ENCODE data around the gene ATG4D. TPM values are rescaled to one million over a fixed set of nuclear protein-coding genes. Genes with fewer than 3 reads are reported as not detected.
"Not testable (repeated sequence)": the region's sequence is repeated elsewhere in the genome, so short reads cannot be mapped to it uniquely, and the experiment has no call there.

ATG4D gene
- total RNA-seq, 1 donor from 2014 or later: 52.6 TPM

- Mint-ChIP-seq H3K27me3 (no peaks in the 10 kb centered on the region), H3K4me1 (ENCODE audit: low read depth) (peaks cover 2% of the 10 kb centered on the region), H3K9me3 (ENCODE audit: low read depth) (no peaks in the 10 kb centered on the region), H3K36me3 (ENCODE audit: insufficient read depth) (peaks cover 18% of the 10 kb centered on the region), H3K4me3 (ENCODE audit: low read depth) (no peak overlapping the region), H3K27ac (no peak overlapping the region)
- DNase-seq (ENCODE audit: low spot score, unreplicated experiment): no peak
- no peak for TF ChIP-seq CTCF (IDR thresholded peaks at IDR 0.05; ENCODE audit: unreplicated experiment)
Observed at GRCh38 chr19:10549733-10550132, 6.0 kb downstream of the ATG4D start.

- peaks cover 18% of the 10 kb centered on the region for H3K36me3 Mint-ChIP-seq (ENCODE audit: insufficient read depth)
- H3K4me1 Mint-ChIP-seq (ENCODE audit: low read depth): no peaks in the 10 kb centered on the region
- no peak overlapping the region for H3K27ac Mint-ChIP-seq
- no peaks in the 10 kb centered on the region for H3K9me3 Mint-ChIP-seq (ENCODE audit: low read depth)
- no peak for DNase-seq (ENCODE audit: low spot score, unreplicated experiment)
- no peaks in the 10 kb centered on the region for H3K27me3 Mint-ChIP-seq
- no peak for TF ChIP-seq CTCF (IDR thresholded peaks at IDR 0.05; ENCODE audit: unreplicated experiment)
- H3K4me3 Mint-ChIP-seq (ENCODE audit: low read depth): no peak overlapping the region
Observed at GRCh38 chr19:10550336-10550735, 6.6 kb downstream of the ATG4D start.

GRCh38 chr19:10551006-10551405 lies 7.3 kb downstream of the ATG4D start:
- H3K36me3 Mint-ChIP-seq (ENCODE audit: insufficient read depth): peaks cover 18% of the 10 kb centered on the region
- not testable (repeated sequence) for H3K27me3 Mint-ChIP-seq; H3K9me3 Mint-ChIP-seq (ENCODE audit: low read depth); H3K4me3 Mint-ChIP-seq (ENCODE audit: low read depth); H3K4me1 Mint-ChIP-seq (ENCODE audit: low read depth); H3K27ac Mint-ChIP-seq; DNase-seq (ENCODE audit: low spot score, unreplicated experiment)

GRCh38 chr19:10551698-10552301 lies 8.1 kb downstream of the ATG4D start:
- Mint-ChIP-seq H3K9me3 (ENCODE audit: low read depth) (no peaks in the 10 kb centered on the region), H3K4me1 (ENCODE audit: low read depth) (no peaks in the 10 kb centered on the region), H3K27me3 (no peaks in the 10 kb centered on the region), H3K27ac (no peak overlapping the region), H3K36me3 (ENCODE audit: insufficient read depth) (peaks cover 18% of the 10 kb centered on the region), H3K4me3 (ENCODE audit: low read depth) (no peak overlapping the region)
- TF ChIP-seq CTCF (IDR thresholded peaks at IDR 0.05; ENCODE audit: unreplicated experiment): no peak
- DNase-seq (ENCODE audit: low spot score, unreplicated experiment): no peak

- Mint-ChIP-seq H3K4me1 (ENCODE audit: low read depth) (no peaks in the 10 kb centered on the region), H3K9me3 (ENCODE audit: low read depth) (no peaks in the 10 kb centered on the region), H3K27ac (no peak overlapping the region), H3K4me3 (ENCODE audit: low read depth) (no peak overlapping the region), H3K27me3 (no peaks in the 10 kb centered on the region), H3K36me3 (ENCODE audit: insufficient read depth) (peaks cover 18% of the 10 kb centered on the region)
- no peak for TF ChIP-seq CTCF (IDR thresholded peaks at IDR 0.05; ENCODE audit: unreplicated experiment)
- DNase-seq (ENCODE audit: low spot score, unreplicated experiment): no peak
Observed at GRCh38 chr19:10552510-10553053, 8.9 kb downstream of the ATG4D start.

GRCh38 chr19:10553087-10553667 lies 9.5 kb downstream of the ATG4D start:
- H3K4me3 Mint-ChIP-seq (ENCODE audit: low read depth): no peak overlapping the region
- no peaks in the 10 kb centered on the region for H3K4me1 Mint-ChIP-seq (ENCODE audit: low read depth)
- no peaks in the 10 kb centered on the region for H3K9me3 Mint-ChIP-seq (ENCODE audit: low read depth)
- no peak overlapping the region for H3K27ac Mint-ChIP-seq
- H3K36me3 Mint-ChIP-seq (ENCODE audit: insufficient read depth): peaks cover 20% of the 10 kb centered on the region
- TF ChIP-seq CTCF (IDR thresholded peaks at IDR 0.05; ENCODE audit: unreplicated experiment): no peak
- no peaks in the 10 kb centered on the region for H3K27me3 Mint-ChIP-seq
- no peak for DNase-seq (ENCODE audit: low spot score, unreplicated experiment)

All from progenitor cell of endocrine pancreas (in vitro differentiated cells).